Measurements from ENCODE around the gene ZNF761. TPM values are rescaled to one million over a fixed set of nuclear protein-coding genes. Genes with fewer than 3 reads are reported as not detected.
A peak's percentile ranks its signal among the peaks of the same experiment; 100 is the strongest.
"Not testable (repeated sequence)": the region's sequence is repeated elsewhere in the genome, so short reads cannot be mapped to it uniquely, and the experiment has no call there.

ZNF761 gene
- total RNA-seq, 5 donors from 2014 or later (not counting 1 experiment from before 2014, with no cell fraction given): 9.6 to 14.5 (median 13.0) TPM

- peak within 1 kb of the TSS; percentile 50 for H3K27ac ChIP-seq (ENCODE audit: low read length)
- Mint-ChIP-seq H3K9me3 (peaks cover 0 to 18% (median 8%) of the 10 kb centered on the region in 3 donors), H3K4me3 (peak within 1 kb of the TSS; percentile 95 to 97 (median 96)), H3K27ac (peak within 1 kb of the TSS; percentile 93 to 94), H3K27me3 (no peaks in the 10 kb centered on the region), H3K36me3 (peaks cover 22% of the 10 kb centered on the region), H3K4me1 (peaks cover 31 to 35% (median 33%) of the 10 kb centered on the region in 3 donors)
- H3K36me3 ChIP-seq (ENCODE audit: control insufficient read depth in 2 of 2, extremely low read depth in 1 of 2, insufficient read depth in 1 of 2, low read length in 1 of 2): peaks cover 0 to 21% of the 10 kb centered on the region in 2 donors
- under 1% methylated on average over 46 of the region's 58 CpGs for WGBS (ENCODE audit: insufficient coverage)
- ATAC-seq (replicated peaks in 1 of 4): peak; percentile 98 to 99 (median 98)
- CTCF ChIA-PET: no interaction called here
- peak within 1 kb of the TSS; percentile 79 to 92 for H3K4me3 ChIP-seq (ENCODE audit: control insufficient read depth in 1 of 2, extremely low read depth in 1 of 2, low read length in 1 of 2)
- H3K9me3 ChIP-seq: no peaks in the 10 kb centered on the region
- DNase-seq: peak; percentile 87 to 99 (median 95)
- POLR2A ChIA-PET: no interaction called here
- H3K27me3 ChIP-seq (replicated peaks in 1 of 2; ENCODE audit: control insufficient read depth in 2 of 2, extremely low read depth in 1 of 2, insufficient read depth in 2 of 2, low read length in 1 of 2): no peaks in the 10 kb centered on the region
- peaks cover 3 to 15% of the 10 kb centered on the region in 2 experiments for H3K4me1 ChIP-seq (ENCODE audit: control insufficient read depth in 1 of 2, extremely low read depth in 1 of 2, insufficient read depth in 2 of 2, low read length in 2 of 2)
Measured at GRCh38 chr19:53394974-53395839, 36.6 kb upstream of the ZNF761 start, which contains the start of gene ZNF765. ZNF765 (plus strand) TSS chr19:53395149; CDS start chr19:53398016, 2,867 bp downstream.

GRCh38 chr19:53395840-53396524, 35.8 kb upstream of the ZNF761 start:
- H3K27me3 ChIP-seq (replicated peaks in 1 of 2; ENCODE audit: control insufficient read depth in 2 of 2, extremely low read depth in 1 of 2, insufficient read depth in 2 of 2, low read length in 1 of 2); H3K27me3 Mint-ChIP-seq; DNase-seq; H3K9me3 ChIP-seq; ATAC-seq (replicated peaks in 1 of 4); POLR2A ChIA-PET; CTCF ChIA-PET: not testable (repeated sequence)
- Mint-ChIP-seq H3K4me1 (peaks cover 34 to 36% (median 34%) of the 10 kb centered on the region in 3 donors), H3K4me3 (peak overlapping the region; percentile 95 to 97 (median 96)), H3K27ac (peak overlapping the region; percentile 93 to 94), H3K9me3 (peaks cover 0 to 13% (median 1%) of the 10 kb centered on the region in 3 donors), H3K36me3 (peaks cover 29% of the 10 kb centered on the region)
- Histone ChIP-seq H3K4me3 (ENCODE audit: control insufficient read depth in 1 of 2, extremely low read depth in 1 of 2, low read length in 1 of 2) (peak overlapping the region; percentile 79 to 92), H3K4me1 (ENCODE audit: control insufficient read depth in 1 of 2, extremely low read depth in 1 of 2, insufficient read depth in 2 of 2, low read length in 2 of 2) (peaks cover 3 to 15% of the 10 kb centered on the region in 2 experiments), H3K27ac (ENCODE audit: low read length) (peak overlapping the region; percentile 50), H3K36me3 (ENCODE audit: control insufficient read depth in 2 of 2, extremely low read depth in 1 of 2, insufficient read depth in 1 of 2, low read length in 1 of 2) (peaks cover 0 to 26% of the 10 kb centered on the region in 2 donors)
- 35% methylated on average over 6 of the region's 9 CpGs for WGBS (ENCODE audit: insufficient coverage)

GRCh38 chr19:53396525-53396868, 35.3 kb upstream of the ZNF761 start:
- Histone ChIP-seq H3K27me3 (replicated peaks in 1 of 2; ENCODE audit: control insufficient read depth in 2 of 2, extremely low read depth in 1 of 2, insufficient read depth in 2 of 2, low read length in 1 of 2) (no peaks in the 10 kb centered on the region), H3K27ac (ENCODE audit: low read length) (no peak overlapping the region), H3K4me3 (ENCODE audit: control insufficient read depth in 1 of 2, extremely low read depth in 1 of 2, low read length in 1 of 2) (no peak overlapping the region), H3K9me3 (no peaks in the 10 kb centered on the region), H3K36me3 (ENCODE audit: control insufficient read depth in 2 of 2, extremely low read depth in 1 of 2, insufficient read depth in 1 of 2, low read length in 1 of 2) (peaks cover 0 to 29% of the 10 kb centered on the region in 2 donors), H3K4me1 (ENCODE audit: control insufficient read depth in 1 of 2, extremely low read depth in 1 of 2, insufficient read depth in 2 of 2, low read length in 2 of 2) (peaks cover 3 to 15% of the 10 kb centered on the region in 2 experiments)
- peaks cover 0 to 8% (median under 1%) of the 10 kb centered on the region in 3 donors for H3K9me3 Mint-ChIP-seq
- H3K4me3 Mint-ChIP-seq: peak overlapping the region; percentile 95 to 97 (median 96)
- ATAC-seq (replicated peaks in 1 of 4) (no peak), DNase-seq (no peak)
- peaks cover 34 to 36% (median 34%) of the 10 kb centered on the region in 3 donors for H3K4me1 Mint-ChIP-seq
- no peak overlapping the region for H3K27ac Mint-ChIP-seq
- CTCF ChIA-PET: no interaction called here
- POLR2A ChIA-PET: no interaction called here
- H3K36me3 Mint-ChIP-seq: peaks cover 34% of the 10 kb centered on the region
- H3K27me3 Mint-ChIP-seq: no peaks in the 10 kb centered on the region
- WGBS (ENCODE audit: insufficient coverage): no CpG with 5 or more reads among the region's 1 CpG

DNA sequence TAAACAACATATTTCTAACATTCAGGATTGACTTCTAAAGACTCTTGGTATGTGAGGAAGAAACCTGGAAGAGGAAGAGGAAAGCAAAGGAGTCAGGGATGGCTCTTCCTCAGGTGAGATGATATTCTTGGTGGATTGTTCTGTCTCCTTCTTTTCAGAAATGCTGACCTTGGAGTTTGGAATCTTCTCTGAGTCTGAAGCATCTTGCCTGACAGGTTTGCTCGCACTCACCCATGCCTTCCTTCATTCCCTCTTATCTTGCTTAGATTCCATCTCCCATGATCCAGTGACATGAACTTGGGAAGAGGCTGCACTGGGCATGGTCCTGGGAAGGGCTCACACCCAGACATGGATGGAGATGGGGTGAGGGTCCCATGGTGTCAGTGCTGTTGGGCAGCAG, 33.9 kb upstream of the ZNF761 start:
- H3K27ac Mint-ChIP-seq; H3K27me3 Mint-ChIP-seq; H3K27me3 ChIP-seq (replicated peaks in 1 of 2; ENCODE audit: control insufficient read depth in 2 of 2, extremely low read depth in 1 of 2, insufficient read depth in 2 of 2, low read length in 1 of 2); POLR2A ChIA-PET; CTCF ChIA-PET; H3K4me3 ChIP-seq (ENCODE audit: control insufficient read depth in 1 of 2, extremely low read depth in 1 of 2, low read length in 1 of 2); DNase-seq; H3K4me3 Mint-ChIP-seq; H3K27ac ChIP-seq (ENCODE audit: low read length); H3K9me3 ChIP-seq; ATAC-seq (replicated peaks in 1 of 4): not testable (repeated sequence)
- H3K36me3 ChIP-seq (ENCODE audit: control insufficient read depth in 2 of 2, extremely low read depth in 1 of 2, insufficient read depth in 1 of 2, low read length in 1 of 2): peaks cover 10 to 42% of the 10 kb centered on the region in 2 donors
- H3K9me3 Mint-ChIP-seq: peaks cover 0 to 11% (median 3%) of the 10 kb centered on the region in 3 donors
- peaks cover 34 to 36% (median 34%) of the 10 kb centered on the region in 3 donors for H3K4me1 Mint-ChIP-seq
- peaks cover 3 to 15% of the 10 kb centered on the region in 2 experiments for H3K4me1 ChIP-seq (ENCODE audit: control insufficient read depth in 1 of 2, extremely low read depth in 1 of 2, insufficient read depth in 2 of 2, low read length in 2 of 2)
- no CpG with 5 or more reads among the region's 1 CpG for WGBS (ENCODE audit: insufficient coverage)
- peaks cover 48% of the 10 kb centered on the region for H3K36me3 Mint-ChIP-seq

DNA sequence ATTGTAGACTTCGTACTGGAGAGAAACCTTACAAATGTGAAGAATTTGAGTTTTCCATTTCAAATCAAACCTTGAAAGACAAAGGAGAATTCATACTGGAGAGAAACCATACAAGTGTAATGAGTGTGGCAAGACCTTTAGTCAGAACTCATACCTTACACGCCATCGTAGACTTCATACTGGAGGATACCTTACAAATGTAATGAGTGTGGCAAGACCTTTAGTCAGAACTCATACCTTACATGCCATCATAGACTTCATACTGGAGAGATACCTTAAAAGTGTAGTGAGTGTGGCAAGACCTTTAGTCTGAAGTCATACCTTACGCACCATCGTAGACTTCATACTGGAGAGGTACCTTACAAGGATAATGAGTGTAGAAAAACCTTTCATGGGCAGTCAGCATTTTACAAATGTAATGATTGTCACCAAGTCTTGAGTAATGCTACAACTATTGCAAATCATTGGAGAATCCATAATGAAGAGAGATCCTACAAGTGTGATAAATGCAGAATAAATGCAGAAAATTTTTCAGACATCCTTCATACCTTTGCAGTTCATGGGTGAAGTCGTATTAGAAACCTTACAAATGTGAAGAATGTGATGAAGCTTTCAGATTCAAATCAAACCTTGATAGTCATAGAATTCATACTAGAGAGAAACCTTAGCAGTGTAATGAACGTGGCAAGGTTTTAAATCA, 22.1 kb upstream of the ZNF761 start:
- H3K36me3 ChIP-seq (ENCODE audit: control insufficient read depth in 2 of 2, extremely low read depth in 1 of 2, insufficient read depth in 1 of 2, low read length in 1 of 2): peaks cover 6 to 27% of the 10 kb centered on the region in 2 donors

More for the DNA sequence above, 22.1 kb upstream of the ZNF761 start:
- no peak for ATAC-seq (replicated peaks in 1 of 4)
- WGBS (ENCODE audit: insufficient coverage): 100% methylated on average over 2 of the region's 7 CpGs
- H3K27me3 Mint-ChIP-seq: no peaks in the 10 kb centered on the region
- peaks cover 79% of the 10 kb centered on the region for H3K36me3 Mint-ChIP-seq
- H3K9me3 Mint-ChIP-seq: peaks cover 10 to 51% (median 50%) of the 10 kb centered on the region in 3 donors
- DNase-seq: no peak
- H3K27ac Mint-ChIP-seq: no peak overlapping the region
- H3K27ac ChIP-seq (ENCODE audit: low read length): no peak overlapping the region
- ChIA-PET POLR2A (interaction anchor here in 1 of 2 donors (0.7 kb wide), 1 partner anchor 1728 kb away, joined by 3 read pairs; no protein-coding TSS in a partner anchor), CTCF (no interaction called here)
- no peaks in the 10 kb centered on the region for H3K4me1 ChIP-seq (ENCODE audit: control insufficient read depth in 1 of 2, extremely low read depth in 1 of 2, insufficient read depth in 2 of 2, low read length in 2 of 2)
- no peaks in the 10 kb centered on the region for H3K4me1 Mint-ChIP-seq
- H3K4me3 Mint-ChIP-seq: no peak overlapping the region
- peaks cover 12% of the 10 kb centered on the region for H3K9me3 ChIP-seq
- no peak overlapping the region for H3K4me3 ChIP-seq (ENCODE audit: control insufficient read depth in 1 of 2, extremely low read depth in 1 of 2, low read length in 1 of 2)
- no peaks in the 10 kb centered on the region for H3K27me3 ChIP-seq (replicated peaks in 1 of 2; ENCODE audit: control insufficient read depth in 2 of 2, extremely low read depth in 1 of 2, insufficient read depth in 2 of 2, low read length in 1 of 2)
